NCI-H748 (cell line): ENCODE results near the gene SUSD6.

Experiments
- DNase-seq: peaks from one replicate; lab custom pipeline; 2025; ENCODE audit not compliant: unreplicated experiment; lab: John Stamatoyannopoulos, UW

The SUSD6 gene

GRCh38 chr14:69754487-69754886 is 143.1 kb downstream of the SUSD6 start:
- no peak for DNase-seq

GRCh38 chr14:69755296-69755695 is 143.9 kb downstream of the SUSD6 start:
- DNase-seq, result no peak

GRCh38 chr14:69755784-69756183 is 144.4 kb downstream of the SUSD6 start:
- no peak for DNase-seq

- no peak for DNase-seq
These were observed 144.9 kb downstream of the SUSD6 start for GRCh38 chr14:69756298-69756697.

GRCh38 chr14:69760810-69761209 is 149.4 kb downstream of the SUSD6 start:
- no peak for DNase-seq

GRCh38 chr14:69763761-69764510 is 152.5 kb downstream of the SUSD6 start:
- no peak for DNase-seq
